RWPE1 (cell line): Measurements from ENCODE around the gene IGF1R.

Source experiments
- CTCF ChIA-PET: fragments of 350-600 bp; sonication (Branson Sonifier 250); formaldehyde crosslinking; extraction: SDS; loops from one replicate; lab custom pipeline; 2021; lab: Yijun Ruan, JAX
- POLR2A ChIA-PET: fragments of 400-600 bp; formaldehyde crosslinking; extraction: SDS; loops from one replicate; lab custom pipeline; 2020; ENCODE audit warnings: antibody characterized with exemption; ENCODE audit not compliant: low non-redundant PET; lab: Yijun Ruan, JAX
- DNase-seq: peaks from one replicate; pipeline ENCODE4 v3.0.0; 2012; ENCODE audit warnings: low spot score
- H3K27ac ChIP-seq: fragments of 450-650 bp; 2 replicates; pipeline ENCODE4 v1.5.1; 2017
- TF ChIP-seq, protein P1 (sequence below): fragments of 450-650 bp; conservative IDR thresholded peaks from 2 replicates; pipeline ENCODE4 v1.5.1; 2017; ENCODE audit warnings: low read depth, mild to moderate bottlenecking

Gene IGF1R

DNA sequence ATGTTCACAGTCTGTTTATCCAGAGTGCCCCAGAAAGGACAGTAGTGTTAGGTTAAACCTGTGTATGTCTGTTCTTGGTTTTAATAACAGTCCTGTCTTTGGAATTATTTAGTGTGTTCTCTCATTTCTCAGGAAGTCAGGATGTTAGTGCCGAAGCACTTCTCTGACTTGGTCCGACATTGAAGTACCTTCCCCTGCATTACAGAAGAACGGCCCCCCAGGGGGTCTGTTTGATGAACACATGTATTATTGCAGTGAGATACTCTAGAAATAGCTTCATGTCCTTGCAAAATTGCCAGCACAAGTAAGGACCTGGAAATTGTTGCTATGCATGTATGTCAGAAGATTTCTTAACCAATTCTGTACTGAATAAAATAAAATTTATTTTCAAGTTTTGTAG, 110.9 kb downstream of the IGF1R start:
- no peak for DNase-seq
- POLR2A ChIA-PET = no interaction called here
- no peak overlapping the region for H3K27ac ChIP-seq

DNA sequence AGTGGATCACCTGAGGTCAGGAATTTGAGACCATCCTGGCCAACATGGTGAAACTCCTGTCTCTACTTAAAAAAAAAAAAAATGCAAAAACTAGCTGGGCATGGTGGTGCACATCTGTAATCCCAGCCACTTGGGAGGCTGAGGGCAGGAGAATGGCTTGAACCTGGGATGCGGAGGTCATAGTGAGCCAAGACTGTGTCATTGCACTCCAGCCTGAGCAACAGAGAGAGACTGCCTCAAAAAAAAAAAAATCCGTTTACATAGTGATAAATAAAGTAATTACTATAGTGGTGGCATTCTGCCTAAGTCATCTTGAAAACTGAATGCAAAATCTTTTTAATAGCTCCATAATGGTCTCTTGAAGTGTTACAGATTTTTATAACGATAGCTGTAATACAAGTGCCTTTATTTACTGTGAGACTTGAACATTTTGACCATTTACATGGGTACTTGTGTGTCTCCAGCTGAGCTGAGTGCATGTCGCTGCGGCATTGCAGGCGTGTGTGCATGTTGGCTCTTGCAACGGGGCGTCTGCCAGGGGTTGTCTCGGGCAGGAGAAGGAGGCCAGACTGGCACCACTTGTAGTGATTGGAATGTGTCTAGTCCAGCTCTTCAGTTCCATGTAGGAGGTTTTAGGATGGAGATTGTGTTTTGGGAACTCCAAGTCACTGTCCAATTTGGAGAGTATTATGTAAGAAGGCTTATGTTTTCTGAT, 111.9 kb downstream of the IGF1R start:
- DNase-seq = peak; percentile 70
- H3K27ac ChIP-seq = peak overlapping the region; percentile 83
- ChIA-PET POLR2A (no interaction called here), CTCF (interaction anchor here (0.6 to 0.8 kb wide), 3 partner anchors 101 to 241 kb away, joined by 3 to 5 read pairs (median 3); no protein-coding TSS in a partner anchor)
- TF ChIP-seq, protein P1, sequence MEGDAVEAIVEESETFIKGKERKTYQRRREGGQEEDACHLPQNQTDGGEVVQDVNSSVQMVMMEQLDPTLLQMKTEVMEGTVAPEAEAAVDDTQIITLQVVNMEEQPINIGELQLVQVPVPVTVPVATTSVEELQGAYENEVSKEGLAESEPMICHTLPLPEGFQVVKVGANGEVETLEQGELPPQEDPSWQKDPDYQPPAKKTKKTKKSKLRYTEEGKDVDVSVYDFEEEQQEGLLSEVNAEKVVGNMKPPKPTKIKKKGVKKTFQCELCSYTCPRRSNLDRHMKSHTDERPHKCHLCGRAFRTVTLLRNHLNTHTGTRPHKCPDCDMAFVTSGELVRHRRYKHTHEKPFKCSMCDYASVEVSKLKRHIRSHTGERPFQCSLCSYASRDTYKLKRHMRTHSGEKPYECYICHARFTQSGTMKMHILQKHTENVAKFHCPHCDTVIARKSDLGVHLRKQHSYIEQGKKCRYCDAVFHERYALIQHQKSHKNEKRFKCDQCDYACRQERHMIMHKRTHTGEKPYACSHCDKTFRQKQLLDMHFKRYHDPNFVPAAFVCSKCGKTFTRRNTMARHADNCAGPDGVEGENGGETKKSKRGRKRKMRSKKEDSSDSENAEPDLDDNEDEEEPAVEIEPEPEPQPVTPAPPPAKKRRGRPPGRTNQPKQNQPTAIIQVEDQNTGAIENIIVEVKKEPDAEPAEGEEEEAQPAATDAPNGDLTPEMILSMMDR = no peak

More for the DNA sequence above, 110.9 kb downstream of the IGF1R start:
- TF ChIP-seq, protein P1 = no peak
- CTCF ChIA-PET = no interaction called here

DNA sequence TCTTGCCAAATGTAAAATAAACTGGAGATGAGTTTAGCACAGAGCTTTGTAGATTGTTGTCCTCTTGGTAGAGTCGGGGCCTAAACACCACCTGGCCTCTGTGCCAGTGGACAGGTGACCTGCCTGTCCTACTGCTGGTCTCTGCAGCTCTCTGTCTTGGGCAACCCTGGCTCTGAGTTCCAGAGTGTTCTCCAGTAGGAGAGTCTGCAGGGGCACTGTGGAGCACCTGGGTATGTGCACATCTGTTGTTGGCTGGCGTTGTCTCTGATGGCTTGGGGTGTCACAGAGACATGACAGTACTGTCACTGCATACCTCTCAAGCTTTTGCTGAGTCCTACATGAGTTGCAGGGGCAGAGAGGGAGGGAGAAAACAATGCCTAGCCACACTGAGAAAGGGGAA, 112.6 kb downstream of the IGF1R start:
- ChIA-PET CTCF (interaction anchor here (0.8 kb wide), 2 partner anchors 102 to 108 kb away, joined by 3 read pairs; no protein-coding TSS in a partner anchor), POLR2A (no interaction called here)
- H3K27ac ChIP-seq = peak overlapping the region; percentile 83
- TF ChIP-seq, protein P1 = no peak
- DNase-seq = no peak

DNA sequence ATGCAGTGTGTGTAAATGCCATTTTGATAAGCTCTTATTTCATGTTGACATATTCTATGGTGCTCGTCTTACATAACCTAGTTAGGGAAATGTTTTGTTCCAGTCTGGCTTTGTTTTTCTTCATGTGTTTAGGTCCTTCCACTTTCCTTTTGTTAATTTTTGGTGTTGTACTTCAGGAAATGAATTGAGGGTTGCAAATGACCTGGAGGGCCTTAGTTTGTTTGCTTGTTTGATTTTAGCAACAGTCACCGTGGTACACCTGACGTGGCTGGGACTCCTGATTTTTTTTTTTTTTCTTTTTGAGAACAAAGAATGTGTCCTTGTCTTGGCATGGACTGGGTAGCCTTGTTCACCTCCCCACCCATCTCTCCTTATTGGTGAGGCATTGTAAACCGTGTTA, 114.8 kb downstream of the IGF1R start:
- CTCF ChIA-PET = interaction anchor here (0.5 to 0.7 kb wide), 3 partner anchors 34 to 786 kb away, joined by 4 to 9 read pairs (median 6); no protein-coding TSS in a partner anchor
- TF ChIP-seq, protein P1 = no peak
- no peak overlapping the region for H3K27ac ChIP-seq
- POLR2A ChIA-PET = no interaction called here
- DNase-seq = no peak

DNA sequence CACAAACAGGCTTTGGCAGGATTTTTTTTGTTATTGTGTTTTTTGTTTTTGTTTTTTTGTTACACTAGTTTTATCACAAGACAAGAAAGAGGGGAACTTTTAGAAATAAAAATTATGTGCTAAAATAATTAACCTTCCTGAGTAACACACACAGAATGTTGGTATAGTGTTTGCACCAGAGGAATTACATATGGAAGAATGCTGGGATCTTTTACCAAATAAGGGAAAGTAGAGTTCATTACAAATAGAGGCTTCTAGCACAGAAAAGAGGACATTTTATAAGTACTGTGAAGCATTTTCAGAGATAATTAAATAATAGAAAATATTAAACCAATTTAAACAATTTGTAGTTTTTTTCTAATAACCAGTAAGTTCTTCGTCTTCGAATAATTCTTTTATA, 116.0 kb downstream of the IGF1R start:
- POLR2A ChIA-PET = no interaction called here
- TF ChIP-seq, protein P1 = no peak
- DNase-seq = no peak
- CTCF ChIA-PET = no interaction called here
- no peak overlapping the region for H3K27ac ChIP-seq

DNA sequence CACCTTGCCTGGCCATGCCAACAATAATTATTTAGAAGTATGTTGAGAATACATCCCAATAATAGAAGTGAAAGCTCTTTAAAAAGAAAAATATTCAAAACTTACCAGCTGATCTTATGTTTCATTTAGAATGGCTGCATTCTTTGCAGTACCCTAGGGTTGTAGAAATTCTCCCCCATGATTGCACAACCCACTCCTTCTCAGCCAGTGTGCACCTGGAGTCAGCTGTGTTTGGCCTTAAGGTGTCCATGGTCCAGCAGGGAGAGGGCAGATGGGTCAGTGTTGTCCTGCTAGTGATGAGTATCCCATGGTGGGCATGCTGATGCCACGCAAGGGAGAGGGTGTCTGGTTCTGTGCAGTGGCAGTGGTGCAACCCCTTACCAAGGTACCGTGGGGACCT, 117.3 kb downstream of the IGF1R start:
- ChIA-PET POLR2A (no interaction called here), CTCF (no interaction called here)
- H3K27ac ChIP-seq = peak overlapping the region; percentile 30; the same call in 1 of the 2 replicates
- DNase-seq = no peak
- TF ChIP-seq, protein P1 = no peak
